Tibial nerve (tissue), 4 donors: ENCODE results near the gene APOL1.

Experiments used
- CTCF ChIP-seq, 5 experiments: fragments of 200-600 bp in 3 of 5; fragments of 450-650 bp in 2 of 5; sonication (generic) in 3 of 5; IDR thresholded peaks; one replicate each; pipeline ENCODE4 v1.5.1; 2016 to 2019; ENCODE audit warnings: antibody characterized with exemption in 5 of 5, mild to moderate bottlenecking in 3 of 5, moderate library complexity in 2 of 5
- EP300 ChIP-seq, 2 donors: sonication (generic); formaldehyde crosslinking; IDR thresholded peaks; one replicate each; pipeline ENCODE4 v1.6.1; 2017; ENCODE audit warnings: antibody characterized with exemption in 2 of 2, mild to moderate bottlenecking in 1 of 2
- POLR2A ChIP-seq, 2 donors: fragments of 450-650 bp; IDR thresholded peaks; one replicate each; pipeline ENCODE4 v1.6.1; 2017; ENCODE audit warnings: antibody characterized with exemption in 2 of 2, mild to moderate bottlenecking in 2 of 2, moderate library complexity in 2 of 2

GRCh38 chr22:36299911-36300310 is 47.0 kb downstream of the APOL1 start:
- TF ChIP-seq CTCF (IDR thresholded peaks at IDR 0.05) = no peak
- no peak for TF ChIP-seq POLR2A (IDR thresholded peaks at IDR 0.05)
- TF ChIP-seq EP300 (IDR thresholded peaks at IDR 0.05) = no peak
